Stomach (tissue), 4 donors: ENCODE data around the gene GALR3.

Experiments used
- CTCF ChIP-seq, 7 experiments: fragments of 450-650 bp in 4 of 7; fragments of 200-600 bp in 3 of 7; sonication (generic) in 3 of 7; IDR thresholded peaks; one replicate each; pipeline ENCODE4 v1.5.1; 2016 to 2019; ENCODE audit warnings: antibody characterized with exemption in 7 of 7, control low read depth in 2 of 7, mild to moderate bottlenecking in 1 of 7
- EP300 ChIP-seq: sonication (generic); formaldehyde crosslinking; IDR thresholded peaks from one replicate; pipeline ENCODE4 v1.6.1; 2017; ENCODE audit warnings: antibody characterized with exemption
- POLR2A ChIP-seq, 4 donors: fragments of 450-650 bp; IDR thresholded peaks; one replicate each; pipeline ENCODE4 v1.6.1; 2016; ENCODE audit warnings: antibody characterized with exemption in 4 of 4, control low read depth in 2 of 4, mild to moderate bottlenecking in 1 of 4, moderate library complexity in 1 of 4

GRCh38 chr22:37817705-37818408 lies 5.3 kb upstream of the GALR3 start:
- TF ChIP-seq CTCF (IDR thresholded peaks at IDR 0.05) (peak in 5 of 7 experiments; percentile 88 to 95 (median 94)), POLR2A (IDR thresholded peaks at IDR 0.05) (no peak), EP300 (no peak)
